HepG2 (cell line): ENCODE measurements around the gene PCTP. TPM values are rescaled to one million over a fixed set of nuclear protein-coding genes. Genes with fewer than 3 reads are reported as not detected.
A peak's percentile ranks its signal among the peaks of the same experiment; 100 is the strongest.

Experiments
- ATF2 ChIP-seq: sonication (generic); formaldehyde crosslinking; IDR thresholded peaks from 2 replicates; pipeline ENCODE4 v1.4.0; 2020; ENCODE audit warnings: missing genetic modification reagents
- BCLAF1 ChIP-seq: fragments of 450-650 bp; IDR thresholded peaks from 2 replicates; pipeline ENCODE4 v1.6.1; 2017; ENCODE audit warnings: mild to moderate bottlenecking
- BORCS8-MEF2B ChIP-seq: sonication (generic); formaldehyde crosslinking; IDR thresholded peaks from 2 replicates; pipeline ENCODE4 v1.8.0; 2022; ENCODE audit warnings: mild to moderate bottlenecking, missing genetic modification reagents
- GMEB1 ChIP-seq: sonication (generic); formaldehyde crosslinking; IDR thresholded peaks from 2 replicates; pipeline ENCODE4 v1.5.1; 2020; ENCODE audit warnings: missing genetic modification reagents, mild to moderate bottlenecking, borderline replicate concordance
- GZF1 ChIP-seq: sonication (generic); formaldehyde crosslinking; IDR thresholded peaks from 2 replicates; pipeline ENCODE4 v1.5.1; 2020; ENCODE audit warnings: mild to moderate bottlenecking, missing genetic modification reagents
- KDM4B ChIP-seq: sonication (generic); formaldehyde crosslinking; IDR thresholded peaks from 2 replicates; pipeline ENCODE4 v1.4.0; 2020; ENCODE audit warnings: missing genetic modification reagents
- KLF11 ChIP-seq: IDR thresholded peaks from 2 replicates; pipeline ENCODE4 v1.6.1; 2016; ENCODE audit warnings: missing compliant biosample characterization
- MEF2D ChIP-seq: sonication (generic); formaldehyde crosslinking; IDR thresholded peaks from 2 replicates; pipeline ENCODE4 v1.5.1; 2020; ENCODE audit warnings: mild to moderate bottlenecking, missing genetic modification reagents
- NFATC3 ChIP-seq: sonication (generic); formaldehyde crosslinking; IDR thresholded peaks from 2 replicates; pipeline ENCODE4 v1.5.1; 2020; ENCODE audit warnings: mild to moderate bottlenecking, missing genetic modification reagents
- PAX8 ChIP-seq: sonication (generic); formaldehyde crosslinking; IDR thresholded peaks from 2 replicates; pipeline ENCODE4 v1.8.0; 2022; ENCODE audit warnings: mild to moderate bottlenecking, missing genetic modification reagents, borderline replicate concordance
- PTBP1 ChIP-seq: fragments of 200-400 bp; formaldehyde crosslinking; IDR thresholded peaks from 2 replicates; pipeline ENCODE4 v1.6.1; 2018; ENCODE audit warnings: low read length, low read depth; ENCODE audit not compliant: poor library complexity, severe bottlenecking
- RBAK ChIP-seq: sonication (generic); formaldehyde crosslinking; IDR thresholded peaks from 2 replicates; pipeline ENCODE4 v1.5.1; 2020; ENCODE audit warnings: mild to moderate bottlenecking, missing genetic modification reagents
- SALL2 ChIP-seq: sonication (generic); formaldehyde crosslinking; IDR thresholded peaks from 2 replicates; pipeline ENCODE4 v1.8.1; 2023; ENCODE audit warnings: mild to moderate bottlenecking, missing genetic modification reagents, inconsistent platforms
- SETDB1 ChIP-seq: sonication (generic); formaldehyde crosslinking; IDR thresholded peaks from 2 replicates; pipeline ENCODE4 v1.5.1; 2020; ENCODE audit warnings: missing genetic modification reagents, mild to moderate bottlenecking, borderline replicate concordance
- SMAD3 ChIP-seq: sonication (generic); formaldehyde crosslinking; IDR thresholded peaks from 2 replicates; pipeline ENCODE4 v1.4.0; 2020; ENCODE audit warnings: missing genetic modification reagents
- ZNF225 ChIP-seq: sonication (generic); formaldehyde crosslinking; IDR thresholded peaks from 2 replicates; pipeline ENCODE4 v1.4.0; 2020; ENCODE audit warnings: mild to moderate bottlenecking, missing genetic modification reagents
- ZNF431 ChIP-seq: sonication (generic); formaldehyde crosslinking; IDR thresholded peaks from 2 replicates; pipeline ENCODE4 v1.9.0; 2022; ENCODE audit warnings: missing genetic modification reagents, low read depth, mild to moderate bottlenecking, borderline replicate concordance
- ZNF572 ChIP-seq: sonication (generic); formaldehyde crosslinking; IDR thresholded peaks from 2 replicates; pipeline ENCODE4 v1.5.1; 2020; ENCODE audit warnings: mild to moderate bottlenecking, missing genetic modification reagents
- ZNF644 ChIP-seq: IDR thresholded peaks from 2 replicates; pipeline ENCODE4 v1.6.1; 2016; ENCODE audit warnings: low read depth
- ZNF749 ChIP-seq: sonication (generic); formaldehyde crosslinking; IDR thresholded peaks from 2 replicates; pipeline ENCODE4 v1.8.0; 2022; ENCODE audit warnings: mild to moderate bottlenecking, missing genetic modification reagents, moderate library complexity, borderline replicate concordance
- ZSCAN21 ChIP-seq: sonication (generic); formaldehyde crosslinking; IDR thresholded peaks from 2 replicates; pipeline ENCODE4 v1.8.0; 2022; ENCODE audit warnings: mild to moderate bottlenecking, missing genetic modification reagents, moderate library complexity, borderline replicate concordance
- ZSCAN5A ChIP-seq: sonication (generic); formaldehyde crosslinking; IDR thresholded peaks from 2 replicates; pipeline ENCODE4 v1.8.0; 2022; ENCODE audit warnings: mild to moderate bottlenecking, missing genetic modification reagents, borderline replicate concordance
- polyA plus RNA-seq, 8 experiments: library from polyadenylated mRNA; depleted of rRNA in 3 of 8; stranded (reverse) in 7 of 8; unstranded in 1 of 8; fragments of >200 nt; fragmentation: Illumina TruSeq in 4 of 8; extraction: Trizol in 4 of 8; gene quantifications; 2 replicates each; pipeline versions ENCODE4 v1.2.1 to v1.2.3, GENCODE V29; 2011 to 2016; ENCODE audit warnings: low read depth in 4 of 8, missing spikeins in 1 of 8, mixed read lengths in 1 of 8; ENCODE audit not compliant: insufficient read depth in 1 of 8
- total RNA-seq, 5 experiments: library from RNA; depleted of rRNA; stranded (reverse); fragments of >200 nt; fragmentation: Illumina TruSeq; extraction: Trizol; gene quantifications; 2 replicates each; pipeline ENCODE4 v1.2.3, GENCODE V29; 2016; ENCODE audit warnings: low read depth in 1 of 5

The PCTP gene
- total and polyA plus RNA-seq, 2 of the 13 experiments (the other 11 are each of a cell fraction or from before 2014, with no cell fraction given) = 37.1 to 50.7 TPM

GRCh38 chr17:55750750-55751657, at the start of gene PCTP (continued):
- TF ChIP-seq ATF2 (CRISPR knock-in tag) (peak; percentile 46; the same call in 1 of the 2 replicates), BCLAF1 (no peak), BORCS8-MEF2B (peak; percentile 88), ZSCAN5A (CRISPR knock-in tag) (peak; percentile 85; the same call in 1 of the 2 replicates), ZNF431 (CRISPR knock-in tag) (0 out of 2 replicates have a peak, but pooled peaks have one; percentile 74), GZF1 (CRISPR knock-in tag) (no peak), ZNF225 (peak; percentile 93), ZSCAN21 (CRISPR knock-in tag) (no peak; the same call in 1 of the 2 replicates), ZNF572 (CRISPR knock-in tag) (no peak), PTBP1 (no peak), KLF11 (CRISPR knock-in tag) (peak; percentile 86; the same call in 1 of the 2 replicates), KDM4B (CRISPR knock-in tag) (no peak), RBAK (CRISPR knock-in tag) (no peak), MEF2D (CRISPR knock-in tag) (peak; percentile 49; the same call in 1 of the 2 replicates), SMAD3 (peak; percentile 81; the same call in 1 of the 2 replicates), PAX8 (CRISPR knock-in tag) (no peak), SETDB1 (CRISPR knock-in tag) (no peak), ZNF644 (no peak), NFATC3 (CRISPR knock-in tag) (peak; percentile 47; the same call in 1 of the 2 replicates), ZNF749 (CRISPR knock-in tag) (peak; percentile 83; the same call in 1 of the 2 replicates), SALL2 (peak; percentile 85), GMEB1 (CRISPR knock-in tag) (peak; percentile 70; the same call in 1 of the 2 replicates)
